Neural progenitor cell (in vitro differentiated cells): ENCODE data around the gene ATP5F1C. TPM values are rescaled to one million over a fixed set of nuclear protein-coding genes. Genes with fewer than 3 reads are reported as not detected.

ENCODE experiments used
- DNase-seq: peaks from one replicate; pipeline ENCODE4 v3.0.0-alpha.2; 2016; ENCODE audit warnings: low spot score
- H2AFZ ChIP-seq: fragments of 200-600 bp; sonication (generic); replicated peaks from 2 replicates; pipeline ENCODE4 v1.6.1; 2016; ENCODE audit warnings: antibody characterized with exemption
- H3F3A ChIP-seq: fragments of 200-600 bp; sonication (generic); 2 replicates; pipeline ENCODE4 v1.6.1; 2016; ENCODE audit warnings: antibody characterized with exemption, low read depth
- H3K27ac ChIP-seq: fragments of 200-600 bp; sonication (generic); 2 replicates; pipeline ENCODE4 v1.5.1; 2016; ENCODE audit warnings: mild to moderate bottlenecking
- H3K27me3 ChIP-seq: fragments of 200-600 bp; sonication (generic); 2 replicates; pipeline ENCODE4 v1.6.1; 2016; ENCODE audit warnings: mild to moderate bottlenecking, moderate library complexity
- H3K36me3 ChIP-seq: fragments of 200-600 bp; sonication (generic); 2 replicates; pipeline ENCODE4 v1.5.1; 2016
- H3K4me1 ChIP-seq: fragments of 200-600 bp; sonication (generic); 2 replicates; pipeline ENCODE4 v1.6.1; 2016; ENCODE audit warnings: mixed run types
- H3K4me2 ChIP-seq: fragments of 200-600 bp; sonication (generic); 2 replicates; pipeline ENCODE4 v1.6.1; 2016
- H3K4me3 ChIP-seq: fragments of 200-600 bp; sonication (generic); 2 replicates; pipeline ENCODE4 v1.5.1; 2016
- H3K79me2 ChIP-seq: fragments of 200-600 bp; sonication (generic); 2 replicates; pipeline ENCODE4 v1.6.1; 2016; ENCODE audit warnings: low read depth
- H3K9ac ChIP-seq: fragments of 200-600 bp; sonication (generic); 2 replicates; pipeline ENCODE4 v1.6.1; 2016
- H3K9me3 ChIP-seq: fragments of 200-600 bp; sonication (generic); 2 replicates; pipeline ENCODE4 v1.5.1; 2016; ENCODE audit warnings: low read depth
- H4K20me1 ChIP-seq: fragments of 200-600 bp; sonication (generic); 2 replicates; pipeline ENCODE4 v1.6.1; 2016; ENCODE audit warnings: low read depth
- H3K27ac Mint-ChIP-seq: 3 replicates; pipeline ENCODE4 v1.8.0; 2021; ENCODE audit warnings: mixed read lengths
- H3K27me3 Mint-ChIP-seq: 2 replicates; pipeline ENCODE4 v1.8.0; 2022; ENCODE audit warnings: low read depth, mild to moderate bottlenecking, inconsistent platforms, moderate library complexity, mixed read lengths; ENCODE audit not compliant: insufficient read depth
- H3K36me3 Mint-ChIP-seq: 3 replicates; pipeline ENCODE4 v1.8.0; 2021; ENCODE audit warnings: mixed read lengths
- H3K4me1 Mint-ChIP-seq: 3 replicates; pipeline ENCODE4 v1.8.0; 2021; ENCODE audit warnings: mixed read lengths
- H3K4me3 Mint-ChIP-seq: 3 replicates; pipeline ENCODE4 v1.8.0; 2021; ENCODE audit warnings: mild to moderate bottlenecking, moderate library complexity, mixed read lengths
- H3K9me3 Mint-ChIP-seq: 3 replicates; pipeline ENCODE4 v1.8.0; 2020; ENCODE audit warnings: mixed read lengths
- EZH2 ChIP-seq: fragments of 200-600 bp; sonication (generic); IDR thresholded peaks from 2 replicates; pipeline ENCODE4 v1.6.1; 2017; ENCODE audit warnings: antibody characterized with exemption, mild to moderate bottlenecking, moderate library complexity
- EZH2phosphoT487 ChIP-seq: fragments of 200-600 bp; sonication (generic); IDR thresholded peaks from 2 replicates; pipeline ENCODE4 v1.6.1; 2017; ENCODE audit warnings: antibody characterized with exemption
- total RNA-seq: library from RNA; depleted of rRNA; stranded (reverse); fragments of >200 nt; gene quantifications from 2 replicates; pipeline ENCODE4 v1.2.3, GENCODE V29; 2015; ENCODE audit warnings: low replicate concordance
- TF ChIP-seq, protein P1 (sequence below): fragments of 200-600 bp; sonication (generic); IDR thresholded peaks from 2 replicates; pipeline ENCODE4 v1.5.1; 2017; ENCODE audit warnings: antibody characterized with exemption, mild to moderate bottlenecking

ATP5F1C gene
- total RNA-seq, 1 donor from 2014 or later = 466 TPM

DNA sequence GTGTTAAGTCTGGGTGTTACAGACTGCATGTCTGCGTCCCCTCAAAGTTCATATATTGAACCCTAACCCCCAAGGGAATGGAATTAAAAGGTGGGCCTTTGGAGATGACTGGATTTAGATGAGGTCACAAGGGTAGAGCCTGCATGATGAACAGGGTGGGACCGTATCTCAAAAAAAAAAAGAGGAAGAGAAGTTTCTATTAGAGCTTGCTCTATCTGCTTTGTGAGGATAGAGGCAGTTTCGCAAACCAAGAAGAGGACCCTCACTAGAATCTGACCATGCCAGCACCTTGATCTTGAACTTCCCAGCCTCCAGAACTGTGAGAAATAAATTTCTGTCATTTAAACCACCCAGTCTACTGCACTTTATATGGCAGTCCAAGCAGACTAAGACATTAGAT, 1.5 kb upstream of the ATP5F1C start:
- Histone ChIP-seq H3K4me2 (peak overlapping the region; percentile 82), H2AFZ (no peak overlapping the region), H3K27ac (no peak overlapping the region), H3K4me1 (peaks cover 17% of the 10 kb centered on the region), H3F3A (no peaks in the 10 kb centered on the region), H3K4me3 (peak overlapping the region; percentile 86), H3K79me2 (peaks cover 97% of the 10 kb centered on the region), H3K9me3 (no peaks in the 10 kb centered on the region), H4K20me1 (peaks cover 65% of the 10 kb centered on the region), H3K36me3 (peaks cover 7% of the 10 kb centered on the region), H3K27me3 (no peaks in the 10 kb centered on the region), H3K9ac (peak overlapping the region; percentile 81)
- no peak for DNase-seq
- no peak for TF ChIP-seq EZH2phosphoT487
- TF ChIP-seq, protein P1, sequence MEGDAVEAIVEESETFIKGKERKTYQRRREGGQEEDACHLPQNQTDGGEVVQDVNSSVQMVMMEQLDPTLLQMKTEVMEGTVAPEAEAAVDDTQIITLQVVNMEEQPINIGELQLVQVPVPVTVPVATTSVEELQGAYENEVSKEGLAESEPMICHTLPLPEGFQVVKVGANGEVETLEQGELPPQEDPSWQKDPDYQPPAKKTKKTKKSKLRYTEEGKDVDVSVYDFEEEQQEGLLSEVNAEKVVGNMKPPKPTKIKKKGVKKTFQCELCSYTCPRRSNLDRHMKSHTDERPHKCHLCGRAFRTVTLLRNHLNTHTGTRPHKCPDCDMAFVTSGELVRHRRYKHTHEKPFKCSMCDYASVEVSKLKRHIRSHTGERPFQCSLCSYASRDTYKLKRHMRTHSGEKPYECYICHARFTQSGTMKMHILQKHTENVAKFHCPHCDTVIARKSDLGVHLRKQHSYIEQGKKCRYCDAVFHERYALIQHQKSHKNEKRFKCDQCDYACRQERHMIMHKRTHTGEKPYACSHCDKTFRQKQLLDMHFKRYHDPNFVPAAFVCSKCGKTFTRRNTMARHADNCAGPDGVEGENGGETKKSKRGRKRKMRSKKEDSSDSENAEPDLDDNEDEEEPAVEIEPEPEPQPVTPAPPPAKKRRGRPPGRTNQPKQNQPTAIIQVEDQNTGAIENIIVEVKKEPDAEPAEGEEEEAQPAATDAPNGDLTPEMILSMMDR = no peak
- no peak for TF ChIP-seq EZH2
- peaks cover 20% of the 10 kb centered on the region for H3K4me1 Mint-ChIP-seq
- H3K36me3 Mint-ChIP-seq = peaks cover 12% of the 10 kb centered on the region
- no peaks in the 10 kb centered on the region for H3K27me3 Mint-ChIP-seq
- no peak overlapping the region for H3K4me3 Mint-ChIP-seq
- no peaks in the 10 kb centered on the region for H3K9me3 Mint-ChIP-seq
- no peak overlapping the region for H3K27ac Mint-ChIP-seq

DNA sequence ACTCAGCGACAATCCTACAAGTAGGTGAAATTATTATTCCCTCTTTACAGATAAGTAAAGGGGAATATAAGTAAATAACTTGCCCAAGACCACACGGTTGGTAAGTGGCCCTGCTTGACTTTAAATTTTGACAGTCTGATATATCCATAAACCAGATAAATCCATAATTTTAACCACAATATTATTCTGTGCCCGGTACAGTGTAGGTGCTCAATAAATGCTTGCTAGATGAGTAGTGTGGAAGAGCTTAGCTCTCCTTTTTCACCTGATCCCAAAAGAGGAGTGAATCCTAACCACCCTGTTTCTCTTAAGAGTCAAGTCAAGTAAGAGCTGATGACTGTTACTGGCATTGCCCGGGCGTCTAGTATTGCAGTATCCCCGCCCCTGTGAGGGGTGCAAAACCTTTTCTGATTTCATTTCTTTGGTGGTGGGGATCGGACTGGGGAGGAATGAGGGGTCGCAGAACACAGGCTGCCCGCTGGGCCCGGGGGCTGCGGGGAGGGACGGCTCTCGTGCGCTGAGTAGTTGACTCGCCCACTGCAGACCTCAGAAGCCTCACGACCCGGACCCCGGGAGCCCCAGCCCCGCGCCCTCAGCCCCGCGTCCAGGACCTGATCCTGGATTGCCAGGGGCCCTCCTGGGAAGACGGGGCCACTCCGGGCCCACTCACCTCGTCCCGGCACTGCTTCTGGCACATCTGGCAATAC, 674 bp upstream of the ATP5F1C start:
- Histone ChIP-seq H3K9me3 (no peaks in the 10 kb centered on the region), H3K9ac (peak overlapping the region; percentile 81), H3K4me2 (peak overlapping the region; percentile 82), H3K36me3 (peaks cover 7% of the 10 kb centered on the region), H3K79me2 (peaks cover 99% of the 10 kb centered on the region), H3F3A (no peaks in the 10 kb centered on the region), H3K4me3 (peak overlapping the region; percentile 86), H3K27me3 (no peaks in the 10 kb centered on the region), H2AFZ (peak overlapping the region; percentile 85), H3K27ac (no peak overlapping the region), H3K4me1 (peaks cover 17% of the 10 kb centered on the region), H4K20me1 (peaks cover 72% of the 10 kb centered on the region)
- H3K36me3 Mint-ChIP-seq = peaks cover 12% of the 10 kb centered on the region
- no peak overlapping the region for H3K27ac Mint-ChIP-seq
- peaks cover 20% of the 10 kb centered on the region for H3K4me1 Mint-ChIP-seq
- H3K27me3 Mint-ChIP-seq = no peaks in the 10 kb centered on the region
- no peaks in the 10 kb centered on the region for H3K9me3 Mint-ChIP-seq
- TF ChIP-seq, protein P1 = no peak
- TF ChIP-seq EZH2phosphoT487 (no peak), EZH2 (no peak)
- no peak overlapping the region for H3K4me3 Mint-ChIP-seq
- DNase-seq = no peak

DNA sequence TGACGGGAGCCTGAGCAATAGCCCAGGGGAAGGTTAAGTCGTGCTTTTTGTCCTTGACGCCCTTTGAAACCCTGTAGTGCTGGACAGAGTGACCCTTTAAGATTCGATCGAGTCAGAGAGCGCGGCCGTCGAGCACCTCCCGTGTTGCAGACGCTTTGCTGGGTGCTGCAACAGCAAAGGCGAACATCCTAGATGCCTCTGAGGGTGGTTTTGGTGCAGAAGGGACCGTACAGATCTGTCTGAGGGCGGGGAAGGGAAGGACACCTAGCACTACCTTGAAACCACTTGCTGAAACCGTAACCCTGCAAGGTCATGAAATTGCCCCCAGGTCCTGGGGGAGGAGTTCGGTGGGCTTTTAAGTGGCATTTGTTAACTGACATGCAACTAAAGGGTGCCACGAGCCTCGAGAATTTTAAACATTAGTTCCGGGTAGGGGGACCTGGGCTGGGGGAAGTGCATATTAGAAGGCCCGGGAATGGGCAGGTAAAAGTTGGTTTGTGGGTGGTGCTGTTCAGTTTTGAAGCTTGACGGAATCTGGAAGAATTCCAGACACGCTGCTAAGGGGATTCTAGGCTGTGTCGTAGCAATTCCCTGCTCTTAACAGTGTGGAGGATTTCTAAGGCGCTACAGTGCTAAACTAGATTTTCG, 786 bp downstream of the ATP5F1C start:
- no peaks in the 10 kb centered on the region for H3K9me3 Mint-ChIP-seq
- H2AFZ ChIP-seq = peak overlapping the region; percentile 54
- H3K79me2 ChIP-seq = peaks cover 99% of the 10 kb centered on the region
- H3K4me1 Mint-ChIP-seq = peaks cover 20% of the 10 kb centered on the region
- H3K4me1 ChIP-seq = peaks cover 17% of the 10 kb centered on the region
- H3K27ac ChIP-seq = no peak overlapping the region
- TF ChIP-seq EZH2phosphoT487 (no peak), EZH2 (no peak)
- TF ChIP-seq, protein P1 = no peak
- H3F3A ChIP-seq = no peaks in the 10 kb centered on the region
- H3K4me3 ChIP-seq = peak overlapping the region; percentile 86
- H3K9me3 ChIP-seq = no peaks in the 10 kb centered on the region
- DNase-seq = peak; percentile 52
- H3K27me3 Mint-ChIP-seq = no peaks in the 10 kb centered on the region
- H3K4me2 ChIP-seq = peak overlapping the region; percentile 85
- H3K36me3 Mint-ChIP-seq = peaks cover 11% of the 10 kb centered on the region
- peak overlapping the region; percentile 94 for H3K9ac ChIP-seq
- H3K27ac Mint-ChIP-seq = peak overlapping the region; percentile 92
- H3K27me3 ChIP-seq = no peaks in the 10 kb centered on the region
- H3K4me3 Mint-ChIP-seq = no peak overlapping the region
- no peaks in the 10 kb centered on the region for H3K36me3 ChIP-seq
- H4K20me1 ChIP-seq = peaks cover 82% of the 10 kb centered on the region
